Endothelial cell of umbilical vein (primary cell): Measurements from ENCODE around the gene SLC41A3. TPM values are rescaled to one million over a fixed set of nuclear protein-coding genes. Genes with fewer than 3 reads are reported as not detected.

Source experiments
- BruUV-seq: library from RNA; stranded (reverse); fragments of 400-500 nt; replicated peaks from 2 replicates; lab custom pipeline; 2021; lab: Mats Ljungman, UMichigan
- CTCF ChIA-PET: fragments of 300-600, 350-600 bp; sonication (Branson Sonifier 250); formaldehyde crosslinking; loops from one replicate; lab custom pipeline; 2021; ENCODE audit warnings: antibody characterized with exemption, inconsistent platforms; lab: Charles Lee
- POLR2A ChIA-PET: fragments of 300-600, 350-600 bp; sonication (Branson Sonifier 250); formaldehyde crosslinking; loops from one replicate; lab custom pipeline; 2021; ENCODE audit warnings: antibody characterized with exemption, inconsistent platforms; lab: Charles Lee
- DNase-seq: peaks from one replicate; pipeline ENCODE4 v3.0.0-alpha.2; 2011; ENCODE audit warnings: low read depth, low spot score
- FAIRE-seq: peaks from 2 replicates; lab custom pipeline; 2011; peaks lifted over from hg19 to GRCh38; lab: Jason Lieb, UNC
- H2AFZ ChIP-seq: 2 replicates; pipeline ENCODE4 v1.6.0; 2012; ENCODE audit warnings: low read depth, low read length, control low read depth, inconsistent platforms
- H3K27ac ChIP-seq: 2 replicates; pipeline ENCODE4 v1.5.1; 2011; ENCODE audit warnings: low read depth, mild to moderate bottlenecking, control low read depth, low read length, moderate library complexity; ENCODE audit not compliant: insufficient read depth
- H3K27me3 ChIP-seq, 2 experiments: 2 replicates each; pipeline versions ENCODE4 v1.6.0 to v1.6.1; 2011; ENCODE audit warnings: low read length in 2 of 2, mixed read lengths in 1 of 2; ENCODE audit not compliant: control insufficient read depth in 2 of 2, insufficient read depth in 2 of 2
- H3K36me3 ChIP-seq, 2 experiments: 2 replicates in 1 of 2; 3 replicates in 1 of 2; pipeline ENCODE4 v1.5.1; 2011; ENCODE audit warnings: low read length in 2 of 2, mild to moderate bottlenecking in 1 of 2, moderate library complexity in 1 of 2; ENCODE audit not compliant: control insufficient read depth in 2 of 2, insufficient read depth in 2 of 2; ENCODE audit errors: extremely low read depth in 1 of 2
- H3K4me1 ChIP-seq: 3 replicates; pipeline ENCODE4 v1.5.1; 2011; ENCODE audit warnings: mild to moderate bottlenecking, low read length; ENCODE audit not compliant: control insufficient read depth, insufficient read depth; ENCODE audit errors: extremely low read depth
- H3K4me2 ChIP-seq: 2 replicates; pipeline ENCODE4 v1.6.1; 2011; ENCODE audit warnings: low read length, control low read depth, mixed read lengths; ENCODE audit not compliant: insufficient read depth
- H3K4me3 ChIP-seq, 3 experiments: fragments of 200-600 bp in 1 of 3; sonication (generic), shearing (Covaris generic) in 1 of 3; replicated peaks in 1 of 3; 2 replicates each; pipeline ENCODE4 v1.5.1; 2011 to 2016; ENCODE audit warnings: control low read depth in 3 of 3, low read length in 3 of 3, mild to moderate bottlenecking in 2 of 3, inconsistent platforms in 1 of 3, low read depth in 1 of 3, moderate library complexity in 1 of 3; ENCODE audit not compliant: insufficient read depth in 1 of 3
- H3K79me2 ChIP-seq: 2 replicates; pipeline ENCODE4 v1.6.0; 2012; ENCODE audit warnings: low read length, inconsistent platforms; ENCODE audit not compliant: control insufficient read depth, insufficient read depth
- H3K9ac ChIP-seq: replicated peaks from 2 replicates; pipeline ENCODE3; 2011; ENCODE audit warnings: low read length, control low read depth; ENCODE audit not compliant: insufficient read depth; ENCODE audit errors: extremely low read depth
- H3K9me1 ChIP-seq: replicated peaks from 3 replicates; pipeline ENCODE4 v1.6.0; 2011; ENCODE audit warnings: mild to moderate bottlenecking, low read length; ENCODE audit not compliant: control insufficient read depth, insufficient read depth; ENCODE audit errors: extremely low read depth
- H3K9me3 ChIP-seq: replicated peaks from 2 replicates; pipeline ENCODE4 v1.5.1; 2012; ENCODE audit warnings: low read length, inconsistent platforms; ENCODE audit not compliant: control insufficient read depth, insufficient read depth
- H4K20me1 ChIP-seq: replicated peaks from 2 replicates; pipeline ENCODE3; 2011; ENCODE audit warnings: mild to moderate bottlenecking, low read length; ENCODE audit not compliant: control insufficient read depth, insufficient read depth; ENCODE audit errors: extremely low read depth
- EZH2 ChIP-seq: IDR thresholded peaks from 2 replicates; pipeline ENCODE4 v1.6.1; 2012; ENCODE audit warnings: borderline replicate concordance, low read depth, mild to moderate bottlenecking, moderate library complexity, low read length, inconsistent platforms; ENCODE audit not compliant: severe bottlenecking
- FOS ChIP-seq: IDR thresholded peaks from 2 replicates; pipeline ENCODE4 v1.6.1; 2011; ENCODE audit warnings: mild to moderate bottlenecking, low read length, moderate library complexity, borderline replicate concordance; ENCODE audit not compliant: insufficient read depth
- GATA2 ChIP-seq: IDR thresholded peaks from 2 replicates; pipeline ENCODE4 v1.7.0; 2011; ENCODE audit warnings: low read depth, mild to moderate bottlenecking, moderate library complexity, mixed read lengths, low read length; ENCODE audit not compliant: insufficient read length, insufficient read depth
- JUN ChIP-seq: IDR thresholded peaks from 2 replicates; pipeline ENCODE4 v1.6.1; 2011; ENCODE audit warnings: borderline replicate concordance, low read depth; ENCODE audit not compliant: insufficient read length, insufficient read depth
- MYC ChIP-seq: IDR thresholded peaks from one replicate; pipeline ENCODE4 v1.6.1; 2011; ENCODE audit warnings: mild to moderate bottlenecking, low read depth, low read length
- POLR2A ChIP-seq: IDR thresholded peaks from 2 replicates; pipeline ENCODE4 v1.6.1; 2012; ENCODE audit warnings: low read depth, mild to moderate bottlenecking, control low read depth, low read length
- POLR2AphosphoS5 ChIP-seq: IDR thresholded peaks from 2 replicates; pipeline ENCODE4 v1.6.1; 2012; ENCODE audit warnings: low read depth, mild to moderate bottlenecking, control low read depth, low read length, moderate library complexity; ENCODE audit not compliant: insufficient read depth
- dilution Hi-C: fragments of 300-500 bp; cut with MboI; formaldehyde crosslinking; loops from one replicate; pipeline ENCODE4 v1.15.0; 2019; ENCODE audit warnings: low sequenced_read_pairs; ENCODE audit not compliant: extremely low pct_ligation_motif_present
- intact Hi-C: fragments of 100-400 bp; cut with micrococcal nuclease; formaldehyde crosslinking; loops from one replicate; pipeline ENCODE4 v1.10.0; 2022
- polyA plus RNA-seq, 4 experiments: library from polyadenylated mRNA; depleted of rRNA in 3 of 4; stranded (reverse) in 3 of 4; unstranded in 1 of 4; fragments of >200 nt; gene quantifications; 2 replicates each; pipeline versions ENCODE4 v1.2.1 to v1.2.3, GENCODE V29; 2011 to 2012; ENCODE audit warnings: missing spikeins in 1 of 4
- total RNA-seq: library from RNA; stranded (reverse); gene quantifications from 2 replicates; pipeline ENCODE4 v1.2.3, GENCODE V29; 2021
- TF ChIP-seq, protein P1 (sequence below): IDR thresholded peaks from 2 replicates; pipeline ENCODE4 v1.6.1; 2011; ENCODE audit not compliant: insufficient read depth, insufficient read length
- TF ChIP-seq, protein P2 (sequence below), 2 donors: IDR thresholded peaks; 1 replicate in 1 of 2; 2 replicates in 1 of 2; pipeline ENCODE4 v1.5.1; 2011; ENCODE audit warnings: low read length in 2 of 2, mild to moderate bottlenecking in 2 of 2, moderate library complexity in 2 of 2, control low read depth in 1 of 2, inconsistent platforms in 1 of 2, low read depth in 1 of 2; ENCODE audit not compliant: insufficient read depth in 1 of 2; ENCODE audit errors: extremely low read depth in 1 of 2

Gene SLC41A3
- total and polyA plus RNA-seq, 2 donors (not counting 3 experiments of a cell fraction or from before 2014, with no cell fraction given): 52.5 to 118 TPM

DNA sequence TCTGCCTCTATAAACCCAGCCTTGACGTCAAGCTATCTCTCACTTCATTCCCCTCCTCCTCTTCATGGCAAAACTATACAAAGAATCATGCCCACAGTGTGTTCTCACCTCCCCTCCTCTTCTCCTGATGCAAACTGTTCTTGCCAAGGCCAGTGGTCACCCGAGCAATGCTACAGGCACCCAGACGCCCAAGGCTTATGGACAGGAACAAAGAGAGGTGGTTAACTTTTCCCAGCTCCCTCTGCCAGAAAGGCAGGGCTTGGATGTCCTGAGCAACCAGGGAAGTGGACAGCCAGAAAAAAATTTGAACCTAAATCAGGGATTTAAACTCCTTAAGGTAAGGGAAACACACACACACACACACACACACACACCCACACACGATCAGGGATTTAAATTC lies 5.1 kb downstream of the SLC41A3 start:
- no peak for FAIRE-seq
- POLR2A ChIA-PET: no interaction called here
- H3K4me2 ChIP-seq: no peak overlapping the region
- BruUV-seq: no TSS peak
- DNase-seq: no peak
- CTCF ChIA-PET: no interaction called here
- no peak overlapping the region for H3K9ac ChIP-seq
- no peaks in the 10 kb centered on the region for H3K27me3 ChIP-seq
- no peak overlapping the region for H2AFZ ChIP-seq
- H3K9me3 ChIP-seq: no peaks in the 10 kb centered on the region
- peaks cover 2% of the 10 kb centered on the region for H3K79me2 ChIP-seq
- no peak overlapping the region for H3K4me3 ChIP-seq
- no peaks in the 10 kb centered on the region for H3K9me1 ChIP-seq
- dilution Hi-C loops: no loop called here
- H3K4me1 ChIP-seq: peaks cover 5% of the 10 kb centered on the region
- no peak for TF ChIP-seq JUN
- no peak for TF ChIP-seq GATA2
- TF ChIP-seq POLR2A: no peak
- TF ChIP-seq, protein P1, sequence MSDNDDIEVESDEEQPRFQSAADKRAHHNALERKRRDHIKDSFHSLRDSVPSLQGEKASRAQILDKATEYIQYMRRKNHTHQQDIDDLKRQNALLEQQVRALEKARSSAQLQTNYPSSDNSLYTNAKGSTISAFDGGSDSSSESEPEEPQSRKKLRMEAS: no peak
- no peak for TF ChIP-seq POLR2AphosphoS5
- TF ChIP-seq MYC: no peak
- no peak for TF ChIP-seq EZH2
- TF ChIP-seq FOS: no peak
- TF ChIP-seq, protein P2, sequence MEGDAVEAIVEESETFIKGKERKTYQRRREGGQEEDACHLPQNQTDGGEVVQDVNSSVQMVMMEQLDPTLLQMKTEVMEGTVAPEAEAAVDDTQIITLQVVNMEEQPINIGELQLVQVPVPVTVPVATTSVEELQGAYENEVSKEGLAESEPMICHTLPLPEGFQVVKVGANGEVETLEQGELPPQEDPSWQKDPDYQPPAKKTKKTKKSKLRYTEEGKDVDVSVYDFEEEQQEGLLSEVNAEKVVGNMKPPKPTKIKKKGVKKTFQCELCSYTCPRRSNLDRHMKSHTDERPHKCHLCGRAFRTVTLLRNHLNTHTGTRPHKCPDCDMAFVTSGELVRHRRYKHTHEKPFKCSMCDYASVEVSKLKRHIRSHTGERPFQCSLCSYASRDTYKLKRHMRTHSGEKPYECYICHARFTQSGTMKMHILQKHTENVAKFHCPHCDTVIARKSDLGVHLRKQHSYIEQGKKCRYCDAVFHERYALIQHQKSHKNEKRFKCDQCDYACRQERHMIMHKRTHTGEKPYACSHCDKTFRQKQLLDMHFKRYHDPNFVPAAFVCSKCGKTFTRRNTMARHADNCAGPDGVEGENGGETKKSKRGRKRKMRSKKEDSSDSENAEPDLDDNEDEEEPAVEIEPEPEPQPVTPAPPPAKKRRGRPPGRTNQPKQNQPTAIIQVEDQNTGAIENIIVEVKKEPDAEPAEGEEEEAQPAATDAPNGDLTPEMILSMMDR (IDR thresholded peaks at IDR 0.05; ENCODE audit: extremely low read depth in 1 of 2, insufficient read depth in 1 of 2, low read depth in 1 of 2, low read length in 2 of 2): no peak
- intact Hi-C loops: no loop called here
- no peak overlapping the region for H3K27ac ChIP-seq
- H3K36me3 ChIP-seq: no peaks in the 10 kb centered on the region
- H4K20me1 ChIP-seq: no peaks in the 10 kb centered on the region
